ENCODE data around the gene MYPN. TPM values are rescaled to one million over a fixed set of nuclear protein-coding genes. Genes with fewer than 3 reads are reported as not detected.
"Not testable (repeated sequence)": the region's sequence is repeated elsewhere in the genome, so short reads cannot be mapped to it uniquely, and the experiment has no call there.

The MYPN gene
- total RNA-seq, 1 donor from 2014 or later: 124 TPM

DNA sequence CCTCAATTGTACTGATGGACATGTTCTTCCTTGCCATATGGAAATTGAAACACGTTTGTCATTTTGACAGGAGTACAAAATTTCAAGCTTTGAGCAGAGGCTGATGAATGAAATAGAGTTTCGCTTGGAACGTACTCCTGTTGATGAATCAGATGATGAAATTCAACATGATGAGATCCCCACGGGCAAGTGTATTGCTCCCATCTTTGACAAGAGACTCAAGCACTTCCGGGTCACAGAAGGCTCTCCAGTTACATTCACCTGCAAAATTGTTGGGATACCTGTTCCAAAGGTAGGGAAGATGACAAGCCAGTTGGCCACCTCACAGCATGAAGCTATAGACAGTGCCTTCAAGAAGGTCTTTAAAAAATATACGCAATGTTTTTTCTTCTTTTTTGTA, 79.5 kb downstream of the MYPN start:
- no peaks in the 10 kb centered on the region for H3K27me3 ChIP-seq (ENCODE audit: low read depth)

DNA sequence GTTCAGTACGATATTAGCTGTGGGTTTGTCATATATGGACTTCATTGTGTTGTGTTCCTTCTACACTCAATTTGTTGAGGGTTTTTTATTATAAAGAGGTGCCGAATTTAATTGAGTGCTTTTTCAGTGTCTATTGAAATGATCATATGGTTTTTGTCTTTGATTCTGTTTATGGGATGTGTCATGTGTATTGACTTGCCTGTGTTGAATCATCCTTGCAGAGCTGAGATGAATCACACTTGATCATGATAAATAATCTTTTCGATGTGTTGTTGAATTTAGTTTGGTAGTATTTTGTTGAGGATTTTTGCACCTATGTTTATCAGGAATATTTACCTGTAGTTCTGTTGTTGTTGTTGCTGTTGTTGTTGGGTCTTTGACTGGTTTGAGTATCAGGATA, 82.8 kb downstream of the MYPN start:
- H3K36me3 ChIP-seq: peaks cover 26% of the 10 kb centered on the region
- intact Hi-C loops (cut with micrococcal nuclease): no loop called here
- H3K4me1 ChIP-seq: peaks cover 8% of the 10 kb centered on the region

More for the DNA sequence above, 79.5 kb downstream of the MYPN start:
- TF ChIP-seq, protein P1, sequence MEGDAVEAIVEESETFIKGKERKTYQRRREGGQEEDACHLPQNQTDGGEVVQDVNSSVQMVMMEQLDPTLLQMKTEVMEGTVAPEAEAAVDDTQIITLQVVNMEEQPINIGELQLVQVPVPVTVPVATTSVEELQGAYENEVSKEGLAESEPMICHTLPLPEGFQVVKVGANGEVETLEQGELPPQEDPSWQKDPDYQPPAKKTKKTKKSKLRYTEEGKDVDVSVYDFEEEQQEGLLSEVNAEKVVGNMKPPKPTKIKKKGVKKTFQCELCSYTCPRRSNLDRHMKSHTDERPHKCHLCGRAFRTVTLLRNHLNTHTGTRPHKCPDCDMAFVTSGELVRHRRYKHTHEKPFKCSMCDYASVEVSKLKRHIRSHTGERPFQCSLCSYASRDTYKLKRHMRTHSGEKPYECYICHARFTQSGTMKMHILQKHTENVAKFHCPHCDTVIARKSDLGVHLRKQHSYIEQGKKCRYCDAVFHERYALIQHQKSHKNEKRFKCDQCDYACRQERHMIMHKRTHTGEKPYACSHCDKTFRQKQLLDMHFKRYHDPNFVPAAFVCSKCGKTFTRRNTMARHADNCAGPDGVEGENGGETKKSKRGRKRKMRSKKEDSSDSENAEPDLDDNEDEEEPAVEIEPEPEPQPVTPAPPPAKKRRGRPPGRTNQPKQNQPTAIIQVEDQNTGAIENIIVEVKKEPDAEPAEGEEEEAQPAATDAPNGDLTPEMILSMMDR (IDR thresholded peaks at IDR 0.05; ENCODE audit: borderline replicate concordance): no peak
- no peaks in the 10 kb centered on the region for H3K9me3 ChIP-seq (replicated peaks)
- H3K27ac ChIP-seq (replicated peaks): no peak overlapping the region
- no peak overlapping the region for H3K4me3 ChIP-seq
- H3K36me3 ChIP-seq: peaks cover 14% of the 10 kb centered on the region
- intact Hi-C loops (cut with micrococcal nuclease): no loop called here
- no peak for DNase-seq
- H3K4me1 ChIP-seq: peaks cover 12% of the 10 kb centered on the region

DNA sequence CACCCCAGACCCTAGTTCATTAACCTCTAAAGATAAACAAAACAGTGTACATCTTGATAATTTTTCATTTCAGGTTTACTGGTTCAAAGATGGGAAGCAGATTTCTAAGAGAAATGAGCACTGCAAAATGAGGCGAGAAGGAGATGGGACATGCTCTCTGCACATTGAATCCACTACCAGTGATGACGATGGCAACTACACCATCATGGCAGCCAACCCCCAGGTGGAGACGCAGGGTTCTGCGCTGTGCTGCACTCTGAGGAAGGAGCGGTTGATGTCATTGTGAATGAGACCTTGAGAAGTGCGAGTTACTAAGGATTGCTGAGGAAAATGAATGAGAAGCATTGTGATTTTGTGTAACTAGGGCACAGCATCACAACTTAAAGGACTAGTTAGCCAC, 85.0 kb downstream of the MYPN start:
- Histone ChIP-seq H3K36me3 (peaks cover 36% of the 10 kb centered on the region), H3K27me3 (ENCODE audit: low read depth) (peaks cover 13% of the 10 kb centered on the region)

More for the DNA sequence above, 82.8 kb downstream of the MYPN start:
- DNase-seq: no peak
- TF ChIP-seq, protein P1 (IDR thresholded peaks at IDR 0.05; ENCODE audit: borderline replicate concordance): no peak
- no peaks in the 10 kb centered on the region for H3K9me3 ChIP-seq (replicated peaks)
- no peak overlapping the region for H3K4me3 ChIP-seq
- no peak overlapping the region for H3K27ac ChIP-seq (replicated peaks)
- no peaks in the 10 kb centered on the region for H3K27me3 ChIP-seq (ENCODE audit: low read depth)

DNA sequence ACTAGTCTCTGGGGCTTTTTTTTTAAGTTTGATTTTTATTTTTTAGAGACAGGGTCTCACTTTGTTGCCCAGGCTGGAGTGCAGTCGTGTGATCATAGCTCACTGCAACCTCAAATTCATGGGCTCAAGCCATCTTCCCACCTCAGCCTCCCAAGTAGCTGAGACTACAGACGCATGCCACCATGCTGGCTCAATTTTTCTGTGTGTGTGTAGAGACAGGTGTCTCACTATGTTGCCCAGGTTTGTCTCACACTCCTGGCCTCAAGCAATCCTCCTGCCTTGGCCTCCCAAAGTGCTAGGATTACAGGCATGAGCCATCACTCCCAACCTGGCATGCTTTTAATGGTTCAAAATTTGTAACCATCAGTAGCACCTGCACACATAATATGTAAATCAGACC, 86.5 kb downstream of the MYPN start:
- H3K4me3 ChIP-seq; intact Hi-C loops (cut with micrococcal nuclease); H3K4me1 ChIP-seq; H3K9me3 ChIP-seq (replicated peaks); H3K27ac ChIP-seq (replicated peaks); DNase-seq: not testable (repeated sequence)
- peaks cover 28% of the 10 kb centered on the region for H3K27me3 ChIP-seq (ENCODE audit: low read depth)
- H3K36me3 ChIP-seq: peaks cover 42% of the 10 kb centered on the region

More for the DNA sequence above, 85.0 kb downstream of the MYPN start:
- TF ChIP-seq, protein P1 (IDR thresholded peaks at IDR 0.05; ENCODE audit: borderline replicate concordance): no peak
- DNase-seq: no peak
- intact Hi-C loops (cut with micrococcal nuclease): no loop called here
- Histone ChIP-seq H3K27ac (replicated peaks) (no peak overlapping the region), H3K4me3 (no peak overlapping the region), H3K4me1 (peaks cover 8% of the 10 kb centered on the region), H3K9me3 (replicated peaks) (no peaks in the 10 kb centered on the region)

DNA sequence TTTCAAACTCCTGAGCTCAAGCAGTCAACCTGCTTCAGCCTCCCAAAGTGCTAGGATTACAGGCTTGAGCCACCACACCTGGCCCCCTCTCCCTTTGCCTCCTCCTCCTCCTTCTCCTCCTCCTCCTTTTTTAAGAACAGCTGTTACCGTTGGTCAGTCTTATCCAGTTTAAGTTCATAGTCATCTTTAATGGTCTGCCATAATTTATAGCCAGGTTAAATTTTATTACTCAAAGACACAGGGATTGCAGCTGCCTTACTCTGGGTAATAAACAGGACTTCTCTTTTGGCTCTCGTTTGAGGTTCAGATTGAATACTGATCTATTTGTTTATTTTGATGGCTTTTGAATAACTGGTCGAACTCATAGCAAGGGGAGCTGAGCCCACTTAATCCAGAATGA, 87.4 kb downstream of the MYPN start:
- no peak overlapping the region for H3K27ac ChIP-seq (replicated peaks)
- no peak overlapping the region for H3K4me3 ChIP-seq
- H3K4me1 ChIP-seq: peaks cover 8% of the 10 kb centered on the region
- TF ChIP-seq, protein P1 (IDR thresholded peaks at IDR 0.05; ENCODE audit: borderline replicate concordance): no peak
- no peaks in the 10 kb centered on the region for H3K9me3 ChIP-seq (replicated peaks)
- intact Hi-C loops (cut with micrococcal nuclease): no loop called here
- peaks cover 48% of the 10 kb centered on the region for H3K36me3 ChIP-seq
- peaks cover 32% of the 10 kb centered on the region for H3K27me3 ChIP-seq (ENCODE audit: low read depth)
- no peak for DNase-seq

DNA sequence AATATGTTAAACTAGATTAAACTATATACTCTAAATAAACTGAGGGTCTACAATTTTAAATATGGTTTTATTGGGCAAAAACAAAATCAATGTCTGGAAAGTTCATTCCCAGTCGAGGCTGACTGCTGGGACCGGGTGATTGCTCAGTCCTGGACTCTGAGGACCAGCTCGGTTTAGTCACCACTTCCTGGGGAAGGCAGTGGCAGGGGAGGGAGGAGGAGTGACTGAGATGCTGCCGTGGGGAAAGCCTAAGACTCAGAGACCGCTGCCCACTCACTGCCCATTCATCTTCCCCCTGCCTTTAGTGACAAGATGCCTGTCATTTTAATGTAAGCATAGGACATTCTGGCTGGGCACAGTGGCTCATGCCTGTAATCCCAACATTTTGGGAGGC, 93.7 kb downstream of the MYPN start:
- Histone ChIP-seq H3K4me3 (no peak overlapping the region), H3K27me3 (ENCODE audit: low read depth) (peaks cover 28% of the 10 kb centered on the region), H3K36me3 (peaks cover 51% of the 10 kb centered on the region), H3K27ac (replicated peaks) (no peak overlapping the region), H3K4me1 (no peaks in the 10 kb centered on the region), H3K9me3 (replicated peaks) (no peaks in the 10 kb centered on the region)
- TF ChIP-seq, protein P1 (IDR thresholded peaks at IDR 0.05; ENCODE audit: borderline replicate concordance): no peak
- DNase-seq: no peak
- intact Hi-C loops (cut with micrococcal nuclease): no loop called here
